ENCODE results near the gene SGCD.

GRCh38 chr5:156534085-156534484 lies 207.1 kb downstream of the SGCD start:
- no peak for TF ChIP-seq POLR2AphosphoS5 (IDR thresholded peaks at IDR 0.05; ENCODE audit: low read depth)
- TF ChIP-seq, protein P1, sequence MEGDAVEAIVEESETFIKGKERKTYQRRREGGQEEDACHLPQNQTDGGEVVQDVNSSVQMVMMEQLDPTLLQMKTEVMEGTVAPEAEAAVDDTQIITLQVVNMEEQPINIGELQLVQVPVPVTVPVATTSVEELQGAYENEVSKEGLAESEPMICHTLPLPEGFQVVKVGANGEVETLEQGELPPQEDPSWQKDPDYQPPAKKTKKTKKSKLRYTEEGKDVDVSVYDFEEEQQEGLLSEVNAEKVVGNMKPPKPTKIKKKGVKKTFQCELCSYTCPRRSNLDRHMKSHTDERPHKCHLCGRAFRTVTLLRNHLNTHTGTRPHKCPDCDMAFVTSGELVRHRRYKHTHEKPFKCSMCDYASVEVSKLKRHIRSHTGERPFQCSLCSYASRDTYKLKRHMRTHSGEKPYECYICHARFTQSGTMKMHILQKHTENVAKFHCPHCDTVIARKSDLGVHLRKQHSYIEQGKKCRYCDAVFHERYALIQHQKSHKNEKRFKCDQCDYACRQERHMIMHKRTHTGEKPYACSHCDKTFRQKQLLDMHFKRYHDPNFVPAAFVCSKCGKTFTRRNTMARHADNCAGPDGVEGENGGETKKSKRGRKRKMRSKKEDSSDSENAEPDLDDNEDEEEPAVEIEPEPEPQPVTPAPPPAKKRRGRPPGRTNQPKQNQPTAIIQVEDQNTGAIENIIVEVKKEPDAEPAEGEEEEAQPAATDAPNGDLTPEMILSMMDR (IDR thresholded peaks at IDR 0.05; ENCODE audit: insufficient read depth, low read length) = no peak
- TF ChIP-seq GABPA (IDR thresholded peaks at IDR 0.05; ENCODE audit: low read depth) = no peak
- TF ChIP-seq SPI1 (IDR thresholded peaks at IDR 0.05; ENCODE audit: borderline replicate concordance, low read depth) = no peak
- TF ChIP-seq, protein P2, sequence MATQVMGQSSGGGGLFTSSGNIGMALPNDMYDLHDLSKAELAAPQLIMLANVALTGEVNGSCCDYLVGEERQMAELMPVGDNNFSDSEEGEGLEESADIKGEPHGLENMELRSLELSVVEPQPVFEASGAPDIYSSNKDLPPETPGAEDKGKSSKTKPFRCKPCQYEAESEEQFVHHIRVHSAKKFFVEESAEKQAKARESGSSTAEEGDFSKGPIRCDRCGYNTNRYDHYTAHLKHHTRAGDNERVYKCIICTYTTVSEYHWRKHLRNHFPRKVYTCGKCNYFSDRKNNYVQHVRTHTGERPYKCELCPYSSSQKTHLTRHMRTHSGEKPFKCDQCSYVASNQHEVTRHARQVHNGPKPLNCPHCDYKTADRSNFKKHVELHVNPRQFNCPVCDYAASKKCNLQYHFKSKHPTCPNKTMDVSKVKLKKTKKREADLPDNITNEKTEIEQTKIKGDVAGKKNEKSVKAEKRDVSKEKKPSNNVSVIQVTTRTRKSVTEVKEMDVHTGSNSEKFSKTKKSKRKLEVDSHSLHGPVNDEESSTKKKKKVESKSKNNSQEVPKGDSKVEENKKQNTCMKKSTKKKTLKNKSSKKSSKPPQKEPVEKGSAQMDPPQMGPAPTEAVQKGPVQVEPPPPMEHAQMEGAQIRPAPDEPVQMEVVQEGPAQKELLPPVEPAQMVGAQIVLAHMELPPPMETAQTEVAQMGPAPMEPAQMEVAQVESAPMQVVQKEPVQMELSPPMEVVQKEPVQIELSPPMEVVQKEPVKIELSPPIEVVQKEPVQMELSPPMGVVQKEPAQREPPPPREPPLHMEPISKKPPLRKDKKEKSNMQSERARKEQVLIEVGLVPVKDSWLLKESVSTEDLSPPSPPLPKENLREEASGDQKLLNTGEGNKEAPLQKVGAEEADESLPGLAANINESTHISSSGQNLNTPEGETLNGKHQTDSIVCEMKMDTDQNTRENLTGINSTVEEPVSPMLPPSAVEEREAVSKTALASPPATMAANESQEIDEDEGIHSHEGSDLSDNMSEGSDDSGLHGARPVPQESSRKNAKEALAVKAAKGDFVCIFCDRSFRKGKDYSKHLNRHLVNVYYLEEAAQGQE (IDR thresholded peaks at IDR 0.05; ENCODE audit: insufficient replicate concordance, low read depth) = no peak
